ENCODE data around the gene SCNN1A. TPM values are rescaled to one million over a fixed set of nuclear protein-coding genes. Genes with fewer than 3 reads are reported as not detected.

SCNN1A gene
- polyA plus RNA-seq, 4 donors = 69.0 to 87.4 (median 77.4) TPM

DNA sequence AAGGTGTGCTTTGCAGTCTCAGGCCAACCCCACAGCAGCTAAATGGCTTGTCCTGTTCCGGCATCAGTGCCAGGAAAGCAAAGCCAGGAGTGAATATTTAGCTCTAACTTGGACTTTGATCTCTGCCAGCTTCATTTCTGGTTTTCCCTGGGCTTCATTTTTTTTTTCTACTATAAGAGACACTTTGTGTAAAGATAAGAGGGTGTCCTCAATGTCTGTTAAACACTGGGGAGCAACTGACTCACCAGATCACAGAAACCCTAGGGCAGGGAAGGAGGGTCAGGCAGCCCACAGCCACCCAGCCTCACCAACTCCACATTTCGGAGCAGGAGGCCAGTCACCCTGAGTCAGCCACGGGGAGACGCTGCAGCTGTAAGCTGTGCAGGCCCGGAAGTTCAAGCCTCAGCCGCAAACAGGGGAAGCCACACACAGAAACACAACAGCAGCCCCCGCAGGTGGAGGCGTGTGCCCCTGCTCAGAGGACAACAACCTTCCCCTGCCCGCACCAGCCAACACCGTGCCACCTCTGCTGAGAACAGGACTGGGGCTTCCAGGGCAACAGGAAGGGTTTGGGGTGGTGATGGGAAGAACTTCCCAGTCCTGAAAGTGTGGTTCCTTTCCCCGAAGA lies 39.8 kb downstream of the SCNN1A start:
- DNase-seq (ENCODE audit: low read depth in 4 of 4, low spot score in 2 of 4) = no peak

DNA sequence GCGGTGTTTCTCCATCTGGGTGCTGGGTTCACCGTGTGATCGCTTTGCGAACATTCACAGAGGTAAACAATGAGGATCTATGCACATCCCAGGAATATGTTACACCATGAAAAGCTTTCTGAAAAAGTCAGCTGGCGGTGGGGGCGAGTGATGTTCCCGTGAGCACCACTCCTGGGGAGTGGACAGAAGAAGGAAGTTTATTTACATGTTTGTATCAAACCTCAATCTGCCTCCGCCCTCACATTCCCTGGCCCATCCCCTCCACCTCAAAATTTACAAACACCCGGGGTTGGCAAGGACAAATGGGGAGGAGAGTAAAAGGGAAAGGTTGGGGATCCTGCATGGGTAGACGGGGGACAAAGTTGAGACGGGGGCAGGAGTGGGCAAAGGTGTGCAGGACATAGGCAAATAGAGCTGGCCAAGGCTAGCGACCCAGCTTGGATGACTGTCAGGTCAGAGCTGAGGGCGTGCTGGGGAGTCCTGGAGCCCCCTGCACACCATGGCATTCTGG lies 40.4 kb downstream of the SCNN1A start:
- no peak for DNase-seq (ENCODE audit: low read depth in 4 of 4, low spot score in 2 of 4)

DNA sequence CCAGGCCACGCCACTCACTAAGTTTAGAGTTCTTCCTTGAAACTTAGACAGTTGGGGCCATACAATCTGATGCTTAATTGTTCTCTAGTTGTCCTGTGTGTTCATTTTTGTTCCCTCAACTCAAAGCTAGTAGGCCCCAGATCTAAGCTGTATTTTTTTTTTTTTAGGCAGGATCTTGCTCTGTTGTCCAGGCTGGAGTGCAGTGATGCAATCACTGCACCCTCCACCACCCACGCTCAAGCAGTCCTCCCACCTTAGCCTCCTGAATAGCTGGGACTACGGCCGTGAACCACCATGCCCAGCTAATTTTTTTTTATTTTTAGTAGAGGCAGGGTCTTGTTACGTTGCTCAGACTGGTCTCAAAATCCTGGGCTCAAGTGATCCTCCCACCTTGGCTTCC lies 41.0 kb downstream of the SCNN1A start:
- no peak for DNase-seq (ENCODE audit: low read depth in 4 of 4, low spot score in 2 of 4)

DNA sequence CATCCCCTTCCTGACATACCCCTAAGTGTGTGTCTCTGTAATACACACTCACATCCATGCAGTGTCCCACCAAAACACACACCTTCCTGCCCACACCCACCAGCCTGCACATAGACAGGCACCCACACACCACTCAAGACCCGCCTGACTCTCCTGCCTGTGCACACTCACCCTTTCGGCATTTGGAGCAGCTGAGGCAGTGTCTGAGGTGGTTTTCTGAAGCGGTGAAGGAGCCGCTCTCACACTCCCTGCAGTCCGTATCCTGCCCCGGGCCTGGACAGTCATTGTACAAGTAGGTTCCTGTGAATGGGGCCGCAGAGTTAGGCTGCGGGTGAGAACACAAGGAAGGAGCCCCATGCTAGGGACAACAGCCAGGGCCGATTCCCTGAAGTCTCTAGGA lies 41.8 kb downstream of the SCNN1A start:
- no peak for DNase-seq (ENCODE audit: low read depth in 4 of 4, low spot score in 2 of 4)

DNA sequence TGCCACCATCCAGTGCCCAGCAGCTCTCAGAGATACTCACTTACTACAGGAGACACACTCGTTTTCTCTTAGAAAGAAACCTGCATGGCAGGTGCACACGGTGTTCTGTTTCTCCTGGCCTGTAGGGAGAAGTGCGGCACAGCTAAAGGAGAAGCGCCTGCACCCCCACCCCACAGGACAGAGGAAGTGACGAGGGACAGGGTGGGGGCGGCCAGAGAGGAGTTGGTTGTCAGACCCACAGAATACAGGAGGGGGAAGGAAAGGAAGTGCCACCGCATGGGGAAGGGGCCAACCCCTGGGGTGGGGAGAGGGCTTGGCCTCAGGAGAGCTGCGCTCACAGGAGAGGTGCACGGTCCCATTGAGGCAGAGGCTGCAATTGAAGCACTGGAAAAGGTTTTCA lies 42.3 kb downstream of the SCNN1A start:
- no peak for DNase-seq (ENCODE audit: low read depth in 4 of 4, low spot score in 2 of 4)

DNA sequence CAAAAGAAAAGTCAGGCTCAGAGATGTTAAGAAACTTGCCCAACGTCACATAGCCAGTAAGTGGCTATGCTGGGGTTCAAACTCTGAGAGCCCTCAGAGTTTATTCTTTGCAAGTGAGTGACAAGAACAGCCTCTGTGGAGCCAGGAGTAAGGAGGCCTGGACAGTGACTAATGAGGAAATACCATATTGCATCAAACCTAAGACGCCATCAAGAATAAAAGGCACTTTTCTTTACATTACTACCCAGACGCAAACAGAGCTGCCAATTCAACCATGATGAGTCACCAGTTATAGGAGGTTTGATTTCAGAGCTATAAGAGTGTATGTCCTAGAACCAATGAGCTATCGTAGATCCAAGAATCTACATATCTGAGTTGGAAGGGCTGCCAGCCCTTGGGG lies 42.9 kb downstream of the SCNN1A start:
- DNase-seq (ENCODE audit: low read depth in 4 of 4, low spot score in 2 of 4) = no peak

DNA sequence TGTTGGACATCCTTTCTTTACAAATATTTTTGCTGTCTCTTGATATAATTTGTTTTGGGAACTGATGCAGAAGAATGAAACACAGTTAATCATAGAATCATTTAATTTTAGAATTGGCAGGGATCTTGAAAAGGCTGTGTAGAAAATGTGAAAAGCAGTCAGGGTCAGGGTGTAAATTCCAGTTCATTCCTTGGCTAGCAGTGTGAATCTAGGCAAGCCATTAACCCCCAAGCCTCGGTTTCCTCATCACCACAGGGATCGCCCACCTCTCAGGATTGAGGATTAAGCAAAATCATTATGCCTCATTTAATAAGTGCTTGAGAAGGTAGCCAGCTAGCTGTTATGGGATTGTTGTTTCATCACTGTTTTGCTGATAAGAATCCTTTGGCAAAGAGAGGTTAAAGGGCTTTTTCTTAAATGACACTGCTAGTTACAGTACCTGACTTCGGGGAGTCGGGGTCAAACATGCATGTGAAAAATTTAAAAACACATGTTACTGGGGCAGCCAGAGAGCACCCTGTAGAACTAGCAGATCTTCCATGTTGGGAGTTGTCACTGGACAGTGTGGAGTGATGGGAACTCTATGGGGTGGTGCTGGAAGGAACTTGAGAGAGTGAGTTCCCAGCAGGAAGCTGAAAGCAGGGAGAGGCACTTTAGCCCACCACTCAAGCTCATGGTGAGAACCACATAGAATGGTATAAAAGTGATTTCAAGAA lies 44.2 kb downstream of the SCNN1A start:
- DNase-seq (ENCODE audit: low read depth in 4 of 4, low spot score in 2 of 4) = no peak

DNA sequence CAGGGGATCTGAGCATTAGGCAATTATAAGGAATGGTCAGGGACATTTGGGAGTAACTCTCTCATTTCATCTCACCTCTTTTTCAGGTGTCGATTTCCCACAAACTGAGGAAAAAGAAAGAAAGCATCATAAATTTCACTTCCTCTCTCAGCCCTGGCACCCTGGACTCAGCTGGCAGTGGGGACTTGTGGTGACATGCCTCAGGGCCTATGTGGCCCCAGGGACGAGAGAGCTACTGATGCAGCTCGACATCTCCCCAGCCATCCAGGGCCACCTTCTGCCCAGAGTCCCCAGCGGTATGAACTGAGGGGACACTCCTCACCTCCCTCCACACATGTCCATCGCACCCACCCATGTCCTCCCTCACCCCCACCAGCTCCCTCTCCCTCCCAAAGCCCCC lies 45.2 kb downstream of the SCNN1A start:
- DNase-seq (ENCODE audit: low read depth in 4 of 4, low spot score in 2 of 4) = no peak

DNA sequence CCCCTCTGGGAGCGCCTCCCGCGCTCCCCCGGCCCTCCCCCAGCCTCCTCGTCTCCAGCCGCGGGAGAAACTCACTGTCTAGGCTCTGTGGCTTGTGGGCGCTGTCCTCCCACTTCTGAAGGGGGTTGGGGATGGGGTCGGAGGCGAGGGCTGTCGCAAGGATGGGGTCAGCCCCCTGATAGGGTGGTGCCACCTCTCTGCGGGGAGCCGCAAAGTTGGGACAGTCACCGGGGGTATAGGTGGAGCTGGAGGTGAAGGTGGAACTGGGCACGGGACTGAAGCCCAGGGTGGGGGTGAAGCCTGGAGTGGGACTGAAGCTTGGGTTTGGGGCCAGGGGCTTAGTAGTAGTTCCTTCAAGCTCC lies 45.7 kb downstream of the SCNN1A start:
- no peak for DNase-seq (ENCODE audit: low read depth in 4 of 4, low spot score in 2 of 4)

DNA sequence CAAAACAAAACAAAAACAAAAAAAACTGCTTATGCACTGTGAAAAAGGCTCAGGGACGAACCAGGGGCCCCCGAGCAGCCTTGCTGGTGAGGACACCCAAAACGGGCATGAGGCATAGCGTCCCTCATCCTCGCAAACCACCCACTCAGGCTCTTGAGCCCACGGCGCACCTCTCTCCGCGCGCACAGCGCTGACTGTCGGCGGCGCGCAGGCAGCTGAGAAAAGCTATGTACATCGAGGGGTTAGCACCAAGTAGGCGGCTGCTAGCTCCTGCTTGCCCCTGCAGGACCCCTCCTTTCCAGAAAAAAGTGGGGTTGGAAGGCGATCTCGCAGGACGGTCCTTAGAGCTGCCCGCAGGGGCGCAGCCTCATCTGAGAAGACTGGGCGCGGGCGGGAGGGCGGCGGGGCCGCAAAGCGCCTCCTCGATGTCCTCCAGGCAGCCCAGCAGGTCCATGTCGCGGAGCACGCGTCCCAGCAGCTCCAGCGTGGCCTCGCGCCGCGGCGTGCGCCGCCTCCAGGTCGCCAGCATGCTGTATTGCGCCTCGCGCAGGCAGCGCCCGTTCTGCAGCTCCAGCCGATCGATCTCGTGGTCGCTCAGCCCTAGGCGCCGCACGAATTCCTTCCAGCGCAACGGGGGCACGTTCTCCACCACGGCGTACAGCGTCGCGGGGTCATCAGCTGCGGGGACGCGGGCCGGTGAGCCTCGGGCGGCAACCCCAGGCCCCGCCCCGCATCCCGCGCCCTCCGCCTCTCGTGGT lies 46.2 kb downstream of the SCNN1A start:
- DNase-seq (ENCODE audit: low read depth in 4 of 4, low spot score in 2 of 4) = no peak

DNA sequence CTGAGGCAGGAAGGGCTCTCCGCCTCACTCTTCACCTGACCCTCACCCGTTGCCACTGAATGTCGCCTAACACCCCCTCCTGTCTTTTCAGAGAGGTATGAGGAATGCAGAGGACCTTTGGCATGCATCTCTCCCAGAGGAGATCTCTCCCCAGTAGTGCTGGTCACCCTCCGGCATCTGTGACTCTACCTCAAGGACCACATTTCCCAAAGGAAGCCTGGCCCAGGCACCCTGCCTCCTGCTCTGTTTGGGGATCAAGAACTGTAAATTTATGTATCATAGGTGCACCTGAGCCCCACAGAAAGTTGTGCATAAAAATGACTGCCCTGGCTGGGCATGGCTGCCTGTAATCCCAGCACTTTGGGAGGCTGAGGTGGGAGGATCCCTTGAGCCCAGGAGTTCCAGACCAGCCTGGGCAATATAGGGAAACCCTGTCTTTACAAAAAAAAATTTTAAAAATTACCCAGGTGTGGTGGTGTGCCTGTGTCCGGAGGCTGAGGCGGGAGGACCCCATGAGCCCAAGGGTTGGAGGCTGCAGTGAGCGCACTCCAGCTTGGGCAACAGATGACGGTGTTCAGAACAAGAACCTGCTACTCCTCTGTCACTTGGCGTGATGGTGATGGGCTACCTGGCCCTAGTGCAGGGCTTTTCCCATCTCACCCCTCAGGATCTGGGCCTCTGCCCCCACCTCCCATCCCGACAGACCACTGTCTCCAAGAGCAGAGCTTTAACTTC lies 47.2 kb downstream of the SCNN1A start:
- no peak for DNase-seq (ENCODE audit: low read depth in 4 of 4, low spot score in 2 of 4)

DNA sequence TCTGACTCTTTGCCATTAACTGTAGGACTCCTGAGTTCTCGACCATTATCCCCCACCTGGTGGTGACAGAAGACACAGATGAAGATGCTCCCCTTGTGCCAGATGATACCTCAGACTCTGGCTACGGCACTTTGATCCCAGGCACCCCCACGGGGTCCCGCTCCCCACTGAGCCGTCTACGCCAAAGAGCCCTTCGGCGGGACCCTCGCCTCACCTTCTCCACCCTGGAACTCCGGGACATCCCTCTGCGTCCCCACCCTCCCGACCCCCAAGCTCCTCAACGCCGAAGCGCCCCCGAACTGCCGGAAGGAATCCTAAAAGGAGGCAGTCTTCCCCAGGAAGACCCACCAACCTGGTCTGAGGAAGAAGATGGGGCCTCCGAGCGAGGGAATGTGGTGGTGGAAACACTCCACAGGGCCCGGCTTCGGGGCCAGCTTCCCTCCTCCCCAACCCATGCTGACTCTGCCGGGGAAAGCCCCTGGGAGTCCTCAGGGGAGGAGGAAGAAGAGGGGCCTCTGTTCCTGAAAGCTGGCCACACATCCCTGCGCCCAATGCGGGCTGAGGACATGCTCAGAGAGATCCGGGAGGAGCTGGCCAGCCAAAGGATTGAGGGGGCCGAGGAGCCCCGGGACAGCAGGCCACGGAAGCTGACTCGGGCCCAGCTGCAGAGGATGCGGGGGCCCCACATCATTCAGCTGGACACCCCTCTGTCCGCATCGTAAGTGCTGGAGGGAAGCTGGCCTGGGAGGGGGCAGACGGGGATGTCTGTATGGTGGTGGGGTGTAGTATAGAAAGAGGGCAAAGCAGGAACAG lies 47.9 kb downstream of the SCNN1A start:
- no peak for DNase-seq (ENCODE audit: low read depth in 4 of 4, low spot score in 2 of 4)

DNA sequence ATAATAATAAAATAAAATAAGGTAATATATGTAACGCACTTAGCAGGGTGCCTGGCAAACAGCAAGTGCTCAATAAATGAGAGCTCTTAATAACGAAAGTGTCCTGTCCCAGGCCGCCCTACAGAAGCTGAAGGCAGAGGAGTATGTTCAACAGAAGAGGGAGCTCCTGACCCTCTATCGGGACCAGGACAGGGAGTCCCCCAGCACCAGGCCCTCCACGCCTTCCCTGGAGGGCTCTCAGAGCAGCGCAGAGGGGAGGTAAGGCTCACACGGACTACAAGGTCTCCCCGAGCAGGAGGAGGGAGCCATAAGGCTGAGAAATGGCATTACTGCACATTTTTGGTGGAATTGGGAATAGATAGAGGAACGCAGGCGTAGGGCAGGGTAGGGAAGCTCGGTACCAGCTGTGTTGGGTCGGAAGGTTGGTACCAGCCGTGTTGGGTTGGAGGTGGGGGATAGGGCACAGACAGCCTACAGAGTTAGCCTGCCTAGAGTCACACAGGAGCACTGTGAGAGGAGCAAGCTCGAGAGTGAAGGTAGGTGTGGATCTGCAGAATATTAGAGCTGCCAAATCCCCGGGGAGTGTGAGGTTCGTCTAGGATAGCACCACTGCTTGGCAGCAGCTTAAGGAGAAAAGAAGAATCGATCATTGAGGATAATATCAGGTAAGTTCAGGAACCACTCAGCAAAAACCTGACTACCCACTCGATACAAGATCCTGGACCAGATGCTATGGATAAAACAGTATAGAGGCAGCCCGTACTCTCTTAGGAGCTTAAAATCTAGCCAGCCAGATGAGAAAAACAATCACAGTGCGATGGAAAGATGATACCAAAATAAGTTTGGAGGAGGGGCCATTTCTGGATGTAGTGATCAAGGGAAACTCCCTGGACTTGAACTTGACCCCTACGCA lies 48.8 kb downstream of the SCNN1A start:
- DNase-seq (ENCODE audit: low read depth in 4 of 4, low spot score in 2 of 4) = no peak

DNA sequence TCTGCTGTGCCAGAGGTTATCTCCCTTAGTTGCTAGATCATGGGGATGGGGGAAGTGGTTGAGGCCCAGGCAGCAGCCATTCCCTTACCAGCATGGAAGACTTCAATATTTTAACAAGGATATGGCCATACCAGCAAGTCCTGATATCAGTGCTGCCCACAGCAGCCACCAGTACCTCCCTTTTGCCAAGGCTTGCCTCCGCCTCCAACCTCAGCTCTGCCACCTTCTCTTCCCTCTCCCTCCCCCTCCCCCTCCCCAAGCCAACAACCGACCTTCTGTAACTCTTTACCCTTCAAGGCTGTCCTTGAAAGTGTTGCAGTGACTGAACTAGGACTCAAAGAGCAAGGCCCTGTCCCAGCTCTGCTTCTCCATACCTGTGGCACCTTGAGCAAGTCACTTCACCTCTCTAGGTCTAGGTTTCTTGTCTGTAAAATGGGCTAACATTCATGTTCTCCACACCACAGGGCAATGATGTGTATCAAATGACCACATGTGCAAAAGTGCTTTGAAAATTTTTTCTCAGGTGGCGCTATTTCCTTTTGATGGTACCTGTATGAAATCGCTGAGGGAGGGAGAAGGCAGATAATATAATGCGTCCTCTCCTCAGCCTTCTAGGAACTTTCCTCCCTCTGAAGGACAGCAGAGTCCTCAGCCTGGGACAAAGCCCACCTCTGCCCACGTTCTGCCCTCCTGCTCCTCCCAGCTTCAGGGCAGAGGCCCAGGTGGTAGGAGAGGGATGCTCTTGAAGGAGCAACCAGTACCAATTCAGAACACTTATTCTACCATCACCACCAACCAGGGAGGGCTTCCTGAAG lies 50.2 kb downstream of the SCNN1A start:
- DNase-seq (ENCODE audit: low read depth in 4 of 4, low spot score in 2 of 4) = no peak

DNA sequence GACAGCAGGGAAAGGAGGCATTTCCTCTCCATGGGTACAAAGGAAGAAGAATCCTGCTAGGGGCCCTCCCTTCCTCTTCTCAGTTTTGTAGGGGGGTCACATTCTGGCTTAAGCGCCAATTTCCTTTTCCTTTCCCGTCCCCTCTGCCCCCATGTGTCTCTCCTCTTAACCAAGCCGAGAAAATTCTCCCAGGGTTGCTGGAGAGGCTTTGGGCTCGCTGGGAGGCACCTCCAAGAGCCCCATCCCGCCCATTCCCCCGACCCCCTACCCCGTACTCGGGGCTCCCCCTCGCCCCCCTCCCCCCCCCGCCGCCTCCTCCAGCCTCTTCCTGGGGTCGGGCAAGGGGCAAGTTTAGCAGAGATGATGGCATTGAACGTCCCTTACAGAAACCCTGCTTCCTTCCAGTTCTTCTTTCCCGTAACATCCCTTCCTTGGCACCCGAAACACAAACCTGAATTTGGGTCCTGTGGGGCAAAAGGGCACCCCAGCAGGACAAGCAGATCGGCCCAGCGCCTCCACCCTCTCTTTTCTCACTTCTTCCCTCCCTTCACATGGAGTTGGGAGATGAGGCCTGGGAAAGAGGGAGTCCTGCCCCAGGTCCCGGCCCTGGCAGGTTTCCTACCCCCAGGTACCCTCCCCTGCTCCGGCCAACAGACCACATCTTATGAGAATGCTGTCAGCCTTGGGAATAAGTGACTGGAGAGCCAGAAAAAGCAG lies 51.2 kb downstream of the SCNN1A start:
- DNase-seq (ENCODE audit: low read depth in 4 of 4, low spot score in 2 of 4) = no peak

DNA sequence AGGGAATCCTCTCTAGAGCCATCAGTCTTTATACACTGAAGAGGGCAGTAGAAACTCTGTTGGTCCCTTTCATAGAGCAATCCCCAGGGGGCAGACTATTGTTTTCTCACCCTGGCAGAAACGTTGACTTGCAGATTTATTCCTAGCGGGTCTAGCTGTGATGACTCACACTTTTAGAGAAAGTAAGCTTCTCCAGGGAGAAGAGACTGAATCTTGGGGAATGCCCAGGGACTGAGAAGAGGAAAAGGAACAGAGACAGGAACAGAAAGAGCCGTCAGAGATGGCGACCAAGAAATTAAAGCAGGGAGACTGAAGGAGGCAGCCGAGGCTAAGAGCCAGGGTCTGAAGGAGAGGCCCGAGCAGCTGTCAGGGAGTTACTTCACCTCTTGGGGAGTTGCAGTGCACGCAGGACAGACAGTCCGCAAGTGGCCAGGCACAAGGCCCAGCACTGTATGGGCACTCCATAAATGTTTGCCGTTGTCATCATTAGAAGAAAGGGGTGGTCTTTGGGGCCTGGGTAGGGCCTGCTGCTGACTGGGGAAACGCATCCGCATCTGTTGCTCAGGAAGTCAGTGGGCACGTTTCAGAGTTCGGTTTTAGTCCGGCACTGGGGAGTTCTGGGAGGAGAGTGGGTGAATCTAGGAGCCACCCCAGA lies 51.9 kb downstream of the SCNN1A start:
- no peak for DNase-seq (ENCODE audit: low read depth in 4 of 4, low spot score in 2 of 4)

DNA sequence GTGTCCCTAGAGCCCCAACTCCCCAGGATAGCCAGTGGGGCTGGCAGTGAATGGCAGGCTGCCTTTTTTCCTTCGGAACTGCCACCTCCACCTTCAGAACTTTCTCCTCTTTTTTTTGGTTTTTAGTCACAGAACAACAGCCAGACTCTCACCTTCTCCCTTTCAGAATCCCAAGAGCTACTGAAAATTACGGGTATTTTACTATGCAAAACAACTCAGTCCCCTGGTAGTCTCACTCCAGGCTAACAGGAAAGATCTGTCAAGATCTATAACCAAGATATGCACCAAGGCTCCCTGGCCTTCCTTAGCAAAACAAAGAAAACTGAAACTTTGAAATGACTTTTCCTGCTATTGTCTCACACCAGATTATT lies 52.4 kb downstream of the SCNN1A start:
- DNase-seq (ENCODE audit: low read depth in 4 of 4, low spot score in 2 of 4) = no peak
